IPS-18a (cell line): ENCODE results near the gene TEKT5.

Experiments used
- H3K27ac ChIP-seq: one replicate; pipeline ENCODE4 v1.5.1; 2013; ENCODE audit warnings: low read length
- H3K27me3 ChIP-seq: one replicate; pipeline ENCODE4 v1.6.1; 2013; ENCODE audit warnings: mild to moderate bottlenecking, low read length; ENCODE audit not compliant: control insufficient read depth, insufficient read depth
- H3K36me3 ChIP-seq: one replicate; pipeline ENCODE4 v1.6.1; 2013; ENCODE audit warnings: low read depth, low read length; ENCODE audit not compliant: control insufficient read depth
- H3K4me1 ChIP-seq: one replicate; pipeline ENCODE4 v1.6.1; 2013; ENCODE audit warnings: low read depth, low read length; ENCODE audit not compliant: control insufficient read depth
- H3K4me3 ChIP-seq: one replicate; pipeline ENCODE4 v1.5.1; 2013; ENCODE audit warnings: low read length
- H3K9ac ChIP-seq: one replicate; pipeline ENCODE4 v1.6.1; 2013; ENCODE audit warnings: mild to moderate bottlenecking, low read length, moderate library complexity
- H3K9me3 ChIP-seq: one replicate; pipeline ENCODE4 v1.6.1; 2013; ENCODE audit warnings: low read depth, low read length; ENCODE audit not compliant: control insufficient read depth

Gene TEKT5

DNA sequence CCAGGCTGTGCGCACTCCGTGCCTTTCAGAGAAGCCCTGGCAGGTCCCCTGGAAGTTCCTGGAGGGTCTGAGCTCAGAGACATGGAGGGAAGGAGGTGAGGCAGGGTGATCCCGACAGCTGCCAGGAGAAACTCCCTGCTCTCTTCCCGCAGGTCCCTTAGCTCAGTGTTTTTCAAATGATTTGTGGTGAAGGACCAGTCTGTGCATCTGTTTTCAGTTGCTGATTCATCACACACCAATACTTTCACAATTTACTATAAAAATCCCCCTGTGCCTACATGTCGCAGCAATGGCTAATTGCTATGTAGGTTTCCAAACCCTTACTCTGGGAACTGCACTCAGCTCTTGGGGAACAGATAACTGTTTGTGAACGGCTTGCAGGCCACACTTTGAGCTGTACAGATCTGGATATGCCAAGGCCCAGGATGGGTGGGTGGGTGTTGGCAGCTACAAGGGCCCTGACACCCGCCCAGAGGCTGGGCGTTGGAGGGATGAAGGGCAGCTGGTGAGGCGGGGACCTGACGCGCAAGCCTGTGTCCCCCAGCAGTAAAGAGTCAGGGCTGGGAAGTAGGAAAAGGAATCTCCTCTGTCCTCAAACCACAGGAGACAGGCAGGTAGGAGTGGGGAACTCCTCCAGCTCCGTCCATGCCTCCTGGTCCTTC, 93.8 kb downstream of the TEKT5 start:
- no peaks in the 10 kb centered on the region for H3K36me3 ChIP-seq
- no peak overlapping the region for H3K4me3 ChIP-seq
- no peaks in the 10 kb centered on the region for H3K9me3 ChIP-seq
- H3K9ac ChIP-seq: no peak overlapping the region
- no peaks in the 10 kb centered on the region for H3K27me3 ChIP-seq
- no peak overlapping the region for H3K27ac ChIP-seq
- peaks cover 4% of the 10 kb centered on the region for H3K4me1 ChIP-seq

DNA sequence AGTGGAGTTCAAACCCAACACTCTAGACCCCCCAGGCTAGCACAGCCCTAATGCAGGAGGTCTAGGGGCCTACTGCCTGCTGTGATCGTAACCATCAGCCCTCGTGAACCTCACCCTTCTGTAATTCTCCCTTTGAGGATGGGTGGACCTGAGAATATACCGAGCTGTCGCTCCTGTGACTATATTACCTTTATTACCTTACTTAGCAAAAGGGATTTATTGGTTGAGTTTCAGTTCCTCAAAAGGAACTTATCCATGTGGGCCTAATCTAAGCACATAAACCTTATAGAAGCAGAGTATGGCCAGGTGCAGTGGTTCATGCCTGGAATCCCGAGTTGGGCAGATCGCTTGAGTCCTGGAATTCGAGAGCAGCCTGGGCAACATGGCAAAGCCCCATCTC, 95.1 kb downstream of the TEKT5 start:
- Histone ChIP-seq H3K4me3 (no peak overlapping the region), H3K27me3 (no peaks in the 10 kb centered on the region), H3K36me3 (no peaks in the 10 kb centered on the region), H3K9ac (no peak overlapping the region), H3K9me3 (no peaks in the 10 kb centered on the region), H3K4me1 (peaks cover 4% of the 10 kb centered on the region), H3K27ac (no peak overlapping the region)

DNA sequence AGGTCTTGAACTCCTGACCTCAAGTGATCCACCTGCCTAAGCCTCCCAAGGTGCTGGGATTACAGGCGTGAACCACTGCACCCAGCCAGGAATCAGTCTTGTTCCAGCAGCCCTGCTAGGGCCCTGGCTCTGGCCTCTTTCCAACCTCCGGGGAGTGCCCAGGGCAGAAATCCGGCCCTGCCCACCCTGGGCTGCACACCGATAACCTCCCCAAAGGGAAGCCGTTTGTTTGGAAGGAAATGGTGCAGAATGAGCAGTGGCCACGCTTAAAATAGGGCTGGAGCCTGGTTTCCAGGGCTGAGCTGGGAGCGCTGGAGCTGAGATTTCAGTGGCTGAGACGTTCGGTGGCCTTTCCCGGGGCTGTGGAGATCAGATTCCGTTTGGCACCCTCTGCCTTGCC, 96.6 kb downstream of the TEKT5 start:
- Histone ChIP-seq H3K27me3 (no peaks in the 10 kb centered on the region), H3K4me3 (no peak overlapping the region), H3K27ac (no peak overlapping the region), H3K9me3 (no peaks in the 10 kb centered on the region), H3K9ac (no peak overlapping the region), H3K4me1 (peaks cover 4% of the 10 kb centered on the region), H3K36me3 (no peaks in the 10 kb centered on the region)

DNA sequence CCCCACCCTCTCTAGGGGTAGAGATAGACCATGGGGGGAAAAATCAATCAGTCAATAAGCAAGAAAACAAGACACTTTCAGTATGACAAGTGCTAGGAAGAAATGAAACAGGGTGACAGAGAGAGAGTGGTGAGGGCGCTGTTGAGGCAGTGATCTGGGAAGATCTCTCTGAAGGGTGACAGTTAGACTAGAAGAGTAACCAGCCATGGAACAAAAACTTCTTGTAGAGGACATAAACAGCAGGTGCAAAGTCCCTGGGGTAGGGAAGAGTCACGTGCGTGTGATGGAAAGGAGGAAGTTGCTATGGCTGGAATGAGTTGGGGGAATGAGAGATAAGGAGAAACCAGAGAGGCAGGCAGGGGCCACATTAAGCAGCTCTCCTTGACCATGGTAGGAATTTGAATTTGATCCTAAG, 97.5 kb downstream of the TEKT5 start:
- no peak overlapping the region for H3K9ac ChIP-seq
- peaks cover 4% of the 10 kb centered on the region for H3K4me1 ChIP-seq
- H3K27ac ChIP-seq: no peak overlapping the region
- no peaks in the 10 kb centered on the region for H3K36me3 ChIP-seq
- H3K9me3 ChIP-seq: no peaks in the 10 kb centered on the region
- no peaks in the 10 kb centered on the region for H3K27me3 ChIP-seq
- H3K4me3 ChIP-seq: no peak overlapping the region

DNA sequence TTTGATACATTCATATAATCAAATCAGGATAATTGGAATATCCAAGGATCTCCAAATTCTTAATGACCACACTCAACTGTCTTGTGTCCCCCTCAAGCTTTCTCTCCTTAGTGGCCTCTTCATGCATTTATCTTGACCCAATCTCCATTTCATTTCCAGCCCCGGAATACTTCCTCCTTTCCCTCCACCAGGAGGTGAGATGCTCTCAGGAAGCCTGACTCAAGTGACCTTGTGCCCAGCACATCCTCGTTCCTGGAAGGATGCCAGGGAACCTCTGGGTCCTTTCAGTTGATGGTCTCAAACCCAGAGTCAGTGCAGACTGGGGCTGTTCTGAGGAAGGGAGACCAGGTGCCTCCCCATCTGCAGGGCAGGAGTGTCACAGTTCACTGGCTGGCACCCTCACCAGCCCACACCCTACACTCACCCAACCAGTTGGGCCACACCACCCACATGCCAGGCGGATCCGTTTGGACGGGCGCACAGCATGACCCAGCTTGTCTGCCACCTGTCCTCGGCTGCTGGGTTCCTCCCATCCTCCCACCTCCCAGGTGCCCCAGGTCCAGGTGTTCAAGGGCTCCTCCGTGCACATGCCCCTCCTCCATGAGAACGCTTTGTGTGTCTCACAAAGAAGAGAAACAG, 100.3 kb downstream of the TEKT5 start:
- Histone ChIP-seq H3K27ac (no peak overlapping the region), H3K4me3 (no peak overlapping the region), H3K27me3 (no peaks in the 10 kb centered on the region), H3K9me3 (no peaks in the 10 kb centered on the region), H3K4me1 (no peaks in the 10 kb centered on the region), H3K36me3 (no peaks in the 10 kb centered on the region), H3K9ac (no peak overlapping the region)

DNA sequence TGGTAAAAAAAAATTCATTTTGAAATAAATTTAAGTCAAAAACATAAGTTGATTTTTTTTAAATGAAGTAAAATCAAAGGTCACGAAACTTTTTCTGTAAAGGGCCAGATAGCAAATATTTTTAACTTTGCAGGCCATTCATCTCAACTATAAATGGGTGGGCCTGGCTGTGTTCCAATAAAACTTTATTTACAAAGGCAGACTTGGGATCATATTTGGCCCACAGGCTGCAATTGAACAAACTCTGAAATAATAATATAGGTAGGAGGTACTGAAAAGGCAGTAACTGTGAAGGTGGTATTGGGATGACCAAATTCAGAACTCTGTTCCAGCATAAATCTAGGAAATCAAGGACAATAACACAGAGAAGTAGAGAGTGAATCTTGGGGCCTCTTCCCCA, 102.1 kb downstream of the TEKT5 start:
- no peak overlapping the region for H3K4me3 ChIP-seq
- no peak overlapping the region for H3K9ac ChIP-seq
- no peaks in the 10 kb centered on the region for H3K27me3 ChIP-seq
- H3K27ac ChIP-seq: no peak overlapping the region
- H3K4me1 ChIP-seq: no peaks in the 10 kb centered on the region
- no peaks in the 10 kb centered on the region for H3K36me3 ChIP-seq
- no peaks in the 10 kb centered on the region for H3K9me3 ChIP-seq

DNA sequence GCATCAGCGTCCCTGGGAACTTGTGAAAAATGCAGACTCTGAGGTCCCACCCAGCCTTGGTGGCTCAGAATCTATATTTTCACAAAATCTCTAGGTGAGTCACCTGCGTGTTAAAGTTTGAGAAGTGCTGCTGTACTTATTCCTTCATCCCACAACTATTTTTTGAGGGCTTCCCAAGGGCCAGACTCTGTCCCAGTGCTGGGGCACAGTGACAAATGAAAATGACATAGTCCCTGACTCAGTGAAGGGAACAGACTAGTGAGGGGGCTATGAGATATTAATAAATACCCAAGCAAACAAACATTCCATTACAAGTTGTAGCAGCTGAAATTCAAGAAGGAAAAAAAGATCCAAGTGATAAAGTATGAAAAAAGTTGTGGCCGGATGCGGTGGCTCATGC, 104.4 kb downstream of the TEKT5 start:
- Histone ChIP-seq H3K9ac (no peak overlapping the region), H3K4me3 (no peak overlapping the region), H3K36me3 (no peaks in the 10 kb centered on the region), H3K27ac (no peak overlapping the region), H3K27me3 (no peaks in the 10 kb centered on the region), H3K9me3 (no peaks in the 10 kb centered on the region), H3K4me1 (no peaks in the 10 kb centered on the region)

DNA sequence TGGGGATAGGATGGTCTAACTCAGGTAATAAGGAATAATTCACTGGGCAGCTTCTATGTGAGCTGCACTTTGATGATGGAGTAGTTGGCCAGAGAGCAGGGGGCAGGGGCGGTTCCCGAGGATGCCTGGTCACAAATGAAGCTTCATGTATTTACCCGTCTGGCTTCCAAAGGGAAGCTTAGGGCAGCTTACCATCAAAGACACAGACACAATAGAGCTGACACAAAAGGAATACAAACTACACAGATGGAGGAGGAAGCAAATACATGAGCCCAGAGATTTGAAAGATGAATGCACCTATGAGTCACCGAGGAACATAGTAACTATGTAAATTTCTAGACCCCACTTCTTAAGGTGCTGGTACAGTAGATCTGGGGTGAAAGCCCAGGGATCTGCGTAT, 105.6 kb downstream of the TEKT5 start:
- peaks cover 7% of the 10 kb centered on the region for H3K4me1 ChIP-seq
- H3K27ac ChIP-seq: no peak overlapping the region
- H3K36me3 ChIP-seq: no peaks in the 10 kb centered on the region
- no peaks in the 10 kb centered on the region for H3K9me3 ChIP-seq
- no peak overlapping the region for H3K9ac ChIP-seq
- H3K27me3 ChIP-seq: no peaks in the 10 kb centered on the region
- H3K4me3 ChIP-seq: no peak overlapping the region

DNA sequence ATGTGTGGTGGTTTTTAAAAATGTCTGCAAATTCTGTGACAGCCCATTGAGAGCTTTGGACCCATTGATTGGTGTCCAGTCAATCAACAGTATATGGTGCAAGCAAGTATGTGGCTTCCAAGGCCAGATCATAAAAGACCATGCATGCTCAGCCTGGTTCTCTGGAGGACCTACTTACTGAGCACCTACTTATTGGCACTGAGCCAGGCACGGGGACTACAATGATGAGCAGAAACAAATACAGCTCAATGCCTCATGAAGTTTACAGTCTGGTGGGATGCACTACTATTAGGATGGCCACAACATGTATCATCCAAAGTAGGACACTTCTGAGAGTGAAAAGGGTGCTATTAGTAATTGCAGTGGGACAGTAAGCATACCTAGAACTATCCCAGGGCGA, 107.1 kb downstream of the TEKT5 start:
- H3K9me3 ChIP-seq: no peaks in the 10 kb centered on the region
- H3K4me1 ChIP-seq: peaks cover 7% of the 10 kb centered on the region
- no peaks in the 10 kb centered on the region for H3K36me3 ChIP-seq
- no peak overlapping the region for H3K4me3 ChIP-seq
- H3K27ac ChIP-seq: no peak overlapping the region
- H3K9ac ChIP-seq: no peak overlapping the region
- H3K27me3 ChIP-seq: no peaks in the 10 kb centered on the region

DNA sequence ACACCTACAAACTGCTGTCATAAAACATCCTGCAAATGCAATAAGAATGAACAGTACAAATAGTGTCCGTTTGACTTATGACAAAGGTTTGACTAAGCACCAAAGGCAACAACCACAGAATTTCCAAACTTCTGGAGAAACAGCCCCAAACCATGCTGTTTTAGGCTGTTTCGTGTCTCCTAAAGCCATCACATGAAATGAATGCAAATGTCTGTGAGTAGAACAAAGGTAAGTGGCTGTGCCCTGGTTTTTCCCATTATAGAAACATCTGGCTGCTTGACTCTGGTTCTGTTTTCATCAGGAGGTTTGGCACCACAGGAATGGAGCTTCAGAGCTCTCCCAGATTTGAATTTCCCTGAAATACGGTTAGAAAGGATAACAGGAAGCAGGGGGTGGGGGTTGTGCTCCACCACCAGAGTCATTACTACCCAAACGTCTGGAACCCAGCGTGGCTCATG, 109.7 kb downstream of the TEKT5 start:
- no peaks in the 10 kb centered on the region for H3K27me3 ChIP-seq
- H3K4me1 ChIP-seq: peaks cover 12% of the 10 kb centered on the region
- no peak overlapping the region for H3K4me3 ChIP-seq
- no peaks in the 10 kb centered on the region for H3K9me3 ChIP-seq
- H3K9ac ChIP-seq: no peak overlapping the region
- H3K36me3 ChIP-seq: no peaks in the 10 kb centered on the region
- H3K27ac ChIP-seq: no peak overlapping the region

DNA sequence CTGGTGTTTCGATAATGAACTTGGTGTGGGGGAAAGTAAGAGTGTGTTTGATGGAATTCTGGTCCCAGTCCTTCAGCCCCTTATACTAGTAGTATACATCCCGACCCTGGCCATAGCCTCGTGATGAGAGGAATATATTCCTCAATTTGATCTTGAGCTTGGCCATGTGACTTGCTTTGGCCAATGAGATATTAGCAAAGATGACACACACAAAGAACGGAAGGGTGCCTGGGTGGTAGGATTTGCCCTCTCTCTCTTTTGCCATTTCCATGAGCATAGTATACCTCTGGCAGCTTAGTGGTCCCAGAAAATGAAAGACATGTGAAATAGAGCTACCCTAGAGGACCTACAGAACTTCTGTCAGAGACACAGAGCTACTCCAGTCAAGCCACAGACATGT, 111.5 kb downstream of the TEKT5 start:
- no peak overlapping the region for H3K9ac ChIP-seq
- no peaks in the 10 kb centered on the region for H3K9me3 ChIP-seq
- no peak overlapping the region for H3K27ac ChIP-seq
- no peaks in the 10 kb centered on the region for H3K36me3 ChIP-seq
- H3K4me3 ChIP-seq: no peak overlapping the region
- peaks cover 12% of the 10 kb centered on the region for H3K27me3 ChIP-seq
- H3K4me1 ChIP-seq: peaks cover 17% of the 10 kb centered on the region

DNA sequence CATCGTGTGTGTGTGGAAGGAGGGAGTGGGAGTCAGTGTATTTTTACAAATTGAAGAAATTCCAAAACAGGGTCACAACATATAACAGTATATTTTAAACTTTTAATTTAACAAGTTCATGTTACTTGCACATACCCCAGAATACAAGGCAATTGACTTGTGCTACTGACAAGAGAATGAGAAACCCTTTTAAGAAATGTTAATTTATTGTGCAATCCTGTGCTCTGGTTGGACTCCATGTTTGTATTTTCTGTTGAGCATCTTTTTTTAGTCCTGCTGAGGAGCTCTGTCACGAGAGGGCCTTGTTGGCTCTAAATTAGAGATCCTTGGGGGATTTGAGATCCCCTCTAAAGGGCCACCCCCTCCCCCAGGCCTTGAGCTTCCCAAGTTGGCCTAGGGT, 113.2 kb downstream of the TEKT5 start:
- no peaks in the 10 kb centered on the region for H3K9me3 ChIP-seq
- H3K4me1 ChIP-seq: peaks cover 31% of the 10 kb centered on the region
- no peaks in the 10 kb centered on the region for H3K36me3 ChIP-seq
- H3K27ac ChIP-seq: no peak overlapping the region
- peaks cover 12% of the 10 kb centered on the region for H3K27me3 ChIP-seq
- no peak overlapping the region for H3K9ac ChIP-seq
- no peak overlapping the region for H3K4me3 ChIP-seq
